ENCODE measurements around the gene ABHD18. TPM values are rescaled to one million over a fixed set of nuclear protein-coding genes. Genes with fewer than 3 reads are reported as not detected.

The ABHD18 gene
- total RNA-seq, 2 donors from 2014 or later = 17.1 to 18.5 TPM

GRCh38 chr4:128068918-128069317 is 103.7 kb downstream of the ABHD18 start:
- no peak overlapping the region for H3K4me3 Mint-ChIP-seq
- H3K4me1 Mint-ChIP-seq = peaks cover 8% of the 10 kb centered on the region
- H3K4me1 ChIP-seq (ENCODE audit: control insufficient read depth, insufficient read depth, low read length) = no peaks in the 10 kb centered on the region
- peaks cover 15% of the 10 kb centered on the region for H3K36me3 ChIP-seq (ENCODE audit: control insufficient read depth, insufficient read depth, low read length)
- H3K27ac ChIP-seq (ENCODE audit: low read depth, low read length) = no peak overlapping the region
- no peaks in the 10 kb centered on the region for H3K9me3 ChIP-seq (ENCODE audit: control insufficient read depth, low read length)
- H3K9me3 Mint-ChIP-seq = no peaks in the 10 kb centered on the region
- H3K27ac Mint-ChIP-seq = no peak overlapping the region
- no peak overlapping the region for H3K4me3 ChIP-seq (ENCODE audit: low read length)
- no peaks in the 10 kb centered on the region for H3K27me3 Mint-ChIP-seq (ENCODE audit: insufficient read depth)
- no peak overlapping the region for H3K9ac ChIP-seq (ENCODE audit: extremely low read depth, low read length, poor library complexity, severe bottlenecking)
- no peaks in the 10 kb centered on the region for H3K27me3 ChIP-seq (ENCODE audit: control insufficient read depth, insufficient read depth, low read length, poor library complexity, severe bottlenecking)
- 83% methylated on average over 3 of the region's 3 CpGs; no CpG with 5 or more reads in 1 of the 2 experiments for WGBS, 2 experiments (ENCODE audit: insufficient coverage in 1 of 2, insufficient read length in 1 of 2)
- peak; percentile 82 for DNase-seq
- peaks cover 6% of the 10 kb centered on the region for H3K36me3 Mint-ChIP-seq (ENCODE audit: low read depth)
- TF ChIP-seq, protein P1, sequence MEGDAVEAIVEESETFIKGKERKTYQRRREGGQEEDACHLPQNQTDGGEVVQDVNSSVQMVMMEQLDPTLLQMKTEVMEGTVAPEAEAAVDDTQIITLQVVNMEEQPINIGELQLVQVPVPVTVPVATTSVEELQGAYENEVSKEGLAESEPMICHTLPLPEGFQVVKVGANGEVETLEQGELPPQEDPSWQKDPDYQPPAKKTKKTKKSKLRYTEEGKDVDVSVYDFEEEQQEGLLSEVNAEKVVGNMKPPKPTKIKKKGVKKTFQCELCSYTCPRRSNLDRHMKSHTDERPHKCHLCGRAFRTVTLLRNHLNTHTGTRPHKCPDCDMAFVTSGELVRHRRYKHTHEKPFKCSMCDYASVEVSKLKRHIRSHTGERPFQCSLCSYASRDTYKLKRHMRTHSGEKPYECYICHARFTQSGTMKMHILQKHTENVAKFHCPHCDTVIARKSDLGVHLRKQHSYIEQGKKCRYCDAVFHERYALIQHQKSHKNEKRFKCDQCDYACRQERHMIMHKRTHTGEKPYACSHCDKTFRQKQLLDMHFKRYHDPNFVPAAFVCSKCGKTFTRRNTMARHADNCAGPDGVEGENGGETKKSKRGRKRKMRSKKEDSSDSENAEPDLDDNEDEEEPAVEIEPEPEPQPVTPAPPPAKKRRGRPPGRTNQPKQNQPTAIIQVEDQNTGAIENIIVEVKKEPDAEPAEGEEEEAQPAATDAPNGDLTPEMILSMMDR (conservative IDR thresholded peaks at IDR 0.05) = peak; percentile 73

- no peaks in the 10 kb centered on the region for H3K27me3 Mint-ChIP-seq (ENCODE audit: insufficient read depth)
Measured at GRCh38 chr4:128076464-128076863, 111.3 kb downstream of the ABHD18 start.

More at GRCh38 chr4:128076464-128076863, 111.3 kb downstream of the ABHD18 start:
- no peak overlapping the region for H3K4me3 Mint-ChIP-seq
- Histone ChIP-seq H3K27me3 (ENCODE audit: control insufficient read depth, insufficient read depth, low read length, poor library complexity, severe bottlenecking) (no peaks in the 10 kb centered on the region), H3K4me3 (ENCODE audit: low read length) (no peak overlapping the region), H3K36me3 (ENCODE audit: control insufficient read depth, insufficient read depth, low read length) (peaks cover 65% of the 10 kb centered on the region), H3K9me3 (ENCODE audit: control insufficient read depth, low read length) (peaks cover 5% of the 10 kb centered on the region), H3K9ac (ENCODE audit: extremely low read depth, low read length, poor library complexity, severe bottlenecking) (no peak overlapping the region), H3K27ac (ENCODE audit: low read depth, low read length) (no peak overlapping the region), H3K4me1 (ENCODE audit: control insufficient read depth, insufficient read depth, low read length) (no peaks in the 10 kb centered on the region)
- H3K4me1 Mint-ChIP-seq = no peaks in the 10 kb centered on the region
- DNase-seq = no peak
- no peaks in the 10 kb centered on the region for H3K9me3 Mint-ChIP-seq
- no peak overlapping the region for H3K27ac Mint-ChIP-seq
- WGBS, 2 experiments (ENCODE audit: insufficient coverage in 1 of 2, insufficient read length in 1 of 2) = 83 to 94% methylated on average over 2 to 4 of the region's 4 CpGs
- peaks cover 56% of the 10 kb centered on the region for H3K36me3 Mint-ChIP-seq (ENCODE audit: low read depth)
- TF ChIP-seq, protein P1 (conservative IDR thresholded peaks at IDR 0.05) = no peak

Other genes starting within 250 kb of the ABHD18 start
- not detected for gene SLC25A31, start 235.0 kb upstream of the ABHD18 start, total RNA-seq
- gene HSPA4L, start 183.1 kb upstream of the ABHD18 start, total RNA-seq = 1 to 10 TPM; 2.0 to 6.2 TPM
- 10 to 100 TPM; 28.7 to 31.3 TPM for gene PLK4, start 84.5 kb upstream of the ABHD18 start, total RNA-seq
- 10 to 100 TPM; 23.8 to 25.2 TPM for gene MFSD8, start 233 bp upstream of the ABHD18 start, total RNA-seq
- 10 to 100 TPM; 27.0 to 32.6 TPM for gene LARP1B, start 95.9 kb downstream of the ABHD18 start, total RNA-seq